ENCODE measurements around the gene LHPP. TPM values are rescaled to one million over a fixed set of nuclear protein-coding genes. Genes with fewer than 3 reads are reported as not detected.

LHPP gene
- total RNA-seq, 4 donors from 2014 or later = 20.3 to 116 (median 22.4) TPM

DNA sequence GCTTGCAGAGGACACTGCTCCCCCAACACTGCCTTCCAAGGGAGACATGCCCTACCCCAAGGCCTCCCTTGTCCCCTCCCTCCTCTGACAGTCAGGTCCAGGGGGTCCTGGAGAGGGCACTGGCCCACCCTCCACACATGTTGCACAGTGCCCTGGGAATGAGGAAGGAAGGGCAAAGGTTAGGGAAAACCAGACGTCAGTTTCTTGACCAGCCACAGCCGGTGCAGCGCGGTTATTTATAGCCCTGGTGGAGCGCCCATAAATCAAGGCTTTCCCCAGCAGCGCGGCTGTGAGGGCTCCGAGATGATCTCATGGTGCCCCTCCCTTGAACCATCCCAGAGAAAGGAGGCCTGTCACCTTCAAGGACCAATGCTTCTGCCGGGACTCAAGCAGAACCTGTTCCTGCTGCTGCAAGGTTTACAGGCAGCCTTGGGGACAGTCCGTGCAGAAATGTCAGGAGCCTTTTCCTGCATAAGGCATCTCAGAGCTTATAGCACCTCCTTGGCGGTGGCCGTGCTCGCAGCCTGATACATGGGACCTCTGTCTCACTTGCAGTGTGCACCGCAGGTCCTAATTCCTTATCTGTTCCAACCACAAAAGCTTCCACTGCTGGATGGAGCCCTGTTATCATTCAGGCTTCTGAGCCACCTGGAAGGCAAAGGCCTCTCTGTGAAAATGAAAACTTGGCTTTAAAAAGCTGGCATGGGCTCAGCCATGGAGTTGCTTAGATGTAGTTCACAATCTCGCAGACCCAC is 127.3 kb downstream of the LHPP start:
- in situ Hi-C loops (cut with MboI; ENCODE audit: low pct_ligation_motif_present in 1 of 4, low pct_unique_long_range_greater_than_20kb in 1 of 4, low sequenced_read_pairs in 3 of 4) = no loop called here
- peak overlapping the region in 2 of 4 donors; percentile 8 to 39 for H3K27ac ChIP-seq

DNA sequence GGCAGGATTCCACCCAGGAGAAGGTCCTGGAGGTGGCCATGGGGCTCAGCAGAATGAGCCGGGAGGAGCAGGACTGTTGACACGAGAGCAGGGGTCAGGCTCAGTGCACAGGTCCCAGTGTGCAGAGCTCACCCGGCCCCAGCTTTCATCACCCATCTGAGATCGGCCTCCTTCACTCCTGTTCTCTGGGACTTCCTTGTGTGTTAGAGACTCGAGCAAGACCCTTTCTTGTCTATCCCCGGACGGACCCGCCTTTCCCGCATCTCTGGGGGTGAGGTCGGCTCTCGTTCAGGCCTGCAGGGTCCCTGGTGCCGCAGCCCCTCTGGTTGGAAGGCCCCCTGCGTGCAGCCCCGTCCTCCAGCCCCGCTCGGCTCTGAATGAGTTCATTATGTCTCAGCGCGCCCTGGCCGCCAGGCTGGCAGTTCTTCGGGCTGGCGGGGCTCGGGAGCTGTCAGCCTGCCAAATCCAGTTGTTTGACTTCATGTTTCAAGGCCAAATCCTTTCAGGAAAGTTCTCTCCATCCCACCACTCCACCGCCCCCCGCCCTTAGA is 127.9 kb downstream of the LHPP start:
- intact Hi-C loops (cut with DNase I; ENCODE audit: low total_unique reads) = loop anchor here (10.0 kb wide), 1 partner anchor 1485 kb away; no protein-coding TSS in a partner anchor
- in situ Hi-C loops (cut with MboI; ENCODE audit: low pct_ligation_motif_present in 1 of 4, low pct_unique_long_range_greater_than_20kb in 1 of 4, low sequenced_read_pairs in 3 of 4) = no loop called here
- TF ChIP-seq EP300 (IDR thresholded peaks at IDR 0.05; ENCODE audit: low read depth) = no peak
- TF ChIP-seq POLR2AphosphoS5 (IDR thresholded peaks at IDR 0.05) = no peak
- TF ChIP-seq CTCF (IDR thresholded peaks at IDR 0.05) = no peak
- no peak for TF ChIP-seq POLR2A (IDR thresholded peaks at IDR 0.05)
- no peak for DNase-seq
- peaks cover 13 to 21% (median 15%) of the 10 kb centered on the region in 4 donors for H3K4me1 ChIP-seq
- peak overlapping the region in 2 of 4 donors; percentile 8 to 39 for H3K27ac ChIP-seq
- 91% methylated on average over 22 of the region's 24 CpGs; no CpG with 5 or more reads in 1 of the 2 donors for WGBS, 2 donors (ENCODE audit: low coverage in 1 of 2)
- H3K27me3 ChIP-seq = no peaks in the 10 kb centered on the region
- H3K36me3 ChIP-seq = no peaks in the 10 kb centered on the region
- H3K9me3 ChIP-seq = no peaks in the 10 kb centered on the region
- no peak overlapping the region for H3K4me3 ChIP-seq

More for the DNA sequence above, 127.3 kb downstream of the LHPP start:
- Histone ChIP-seq H3K27me3 (no peaks in the 10 kb centered on the region), H3K4me1 (peaks cover 13 to 21% (median 15%) of the 10 kb centered on the region in 4 donors), H3K36me3 (no peaks in the 10 kb centered on the region), H3K4me3 (no peak overlapping the region), H3K9me3 (no peaks in the 10 kb centered on the region)
- WGBS, 2 donors (ENCODE audit: low coverage in 1 of 2) = 56% methylated on average over 6 of the region's 15 CpGs; no CpG with 5 or more reads in 1 of the 2 donors
- DNase-seq = peak; percentile 62
- intact Hi-C loops (cut with DNase I; ENCODE audit: low total_unique reads) = no loop called here
- TF ChIP-seq POLR2AphosphoS5 (IDR thresholded peaks at IDR 0.05) = peak in 2 of 3 donors; percentile 23 to 34
- no peak for TF ChIP-seq CTCF (IDR thresholded peaks at IDR 0.05)
- TF ChIP-seq POLR2A (IDR thresholded peaks at IDR 0.05) = no peak
- no peak for TF ChIP-seq EP300 (IDR thresholded peaks at IDR 0.05; ENCODE audit: low read depth)

DNA sequence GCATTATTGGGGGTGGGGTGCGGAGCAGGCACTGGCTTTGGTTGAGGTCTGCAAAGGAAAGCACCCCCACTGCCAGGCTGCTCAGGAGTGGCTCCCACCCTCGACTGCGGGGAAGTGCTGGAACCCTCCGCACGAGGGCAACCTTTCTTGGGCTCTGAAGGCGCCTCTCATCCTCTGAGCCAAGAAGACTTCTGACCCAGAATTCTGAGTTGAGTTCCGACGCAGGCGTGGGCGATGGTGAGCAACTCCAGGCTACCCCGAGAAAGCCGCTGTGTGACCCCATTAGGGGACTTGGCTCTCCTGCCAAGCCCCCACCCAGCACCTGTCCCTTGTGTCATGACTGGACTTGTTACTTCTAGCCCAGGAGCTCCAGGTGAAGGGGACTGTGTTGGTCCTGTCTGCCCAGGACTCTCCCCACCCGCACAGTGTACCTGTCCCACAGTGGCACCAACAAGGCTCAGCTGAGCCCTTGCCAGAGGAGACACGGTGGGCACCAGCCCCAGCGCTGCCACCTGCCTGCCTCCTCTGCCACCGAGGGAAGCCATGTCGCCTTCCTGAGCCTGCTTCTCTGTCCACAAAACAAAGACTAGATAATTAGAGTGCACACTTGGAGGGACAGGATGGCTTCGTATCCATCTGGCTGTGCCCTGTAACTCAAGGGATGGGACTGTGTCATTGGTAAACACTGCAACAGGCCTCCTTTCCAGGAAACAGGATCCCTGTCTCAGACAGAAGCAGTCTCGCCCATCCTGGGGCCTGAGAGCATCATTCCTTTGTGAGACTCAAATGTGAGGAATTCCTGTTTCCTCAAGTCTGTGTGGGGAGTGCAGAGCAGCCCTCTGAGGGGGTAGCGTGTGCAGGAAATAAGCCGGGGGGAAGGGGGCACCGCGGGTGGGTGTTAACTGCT is 128.8 kb downstream of the LHPP start:
- no peaks in the 10 kb centered on the region for H3K27me3 ChIP-seq
- no peaks in the 10 kb centered on the region for H3K36me3 ChIP-seq
- intact Hi-C loops (cut with DNase I; ENCODE audit: low total_unique reads) = loop anchor here (10.0 kb wide), 1 partner anchor 1484 kb away; no protein-coding TSS in a partner anchor
- peaks cover 13 to 21% (median 15%) of the 10 kb centered on the region in 4 donors for H3K4me1 ChIP-seq
- in situ Hi-C loops (cut with MboI; ENCODE audit: low pct_ligation_motif_present in 1 of 4, low pct_unique_long_range_greater_than_20kb in 1 of 4, low sequenced_read_pairs in 3 of 4) = no loop called here
- H3K4me3 ChIP-seq = no peak overlapping the region
- TF ChIP-seq CTCF (IDR thresholded peaks at IDR 0.05) = no peak
- no peak for TF ChIP-seq POLR2A (IDR thresholded peaks at IDR 0.05)
- no peak for TF ChIP-seq EP300 (IDR thresholded peaks at IDR 0.05; ENCODE audit: low read depth)
- TF ChIP-seq POLR2AphosphoS5 (IDR thresholded peaks at IDR 0.05) = no peak
- no peak overlapping the region for H3K27ac ChIP-seq
- DNase-seq = no peak
- 80 to 86% methylated on average over 1 to 23 of the region's 23 CpGs for WGBS, 2 donors (ENCODE audit: low coverage in 1 of 2)
- H3K9me3 ChIP-seq = no peaks in the 10 kb centered on the region

All from transverse colon (tissue), 4 donors.